HCT116 (cell line): ENCODE measurements around the gene KCNK5. TPM values are rescaled to one million over a fixed set of nuclear protein-coding genes. Genes with fewer than 3 reads are reported as not detected.

Source experiments
- ATAC-seq: fragments of 200-7000 bp; cut with Tn5 transposase; 2 replicates; pipeline ENCODE4 v1.9.1; 2020; ENCODE audit warnings: mild to moderate bottlenecking, moderate library complexity
- BruUV-seq: library from RNA; stranded (reverse); fragments of 400-500 nt; replicated peaks from 2 replicates; lab custom pipeline; 2021; lab: Mats Ljungman, UMichigan
- CTCF ChIA-PET: fragments of 300-600 bp; sonication (Branson Sonifier 250); formaldehyde crosslinking; loops from one replicate; lab custom pipeline; 2021; ENCODE audit warnings: antibody characterized with exemption; lab: Charles Lee
- POLR2A ChIA-PET: fragments of 300-600, 350-600 bp; sonication (Branson Sonifier 250); formaldehyde crosslinking; loops from one replicate; lab custom pipeline; 2021; ENCODE audit warnings: antibody characterized with exemption; lab: Charles Lee
- RAD21 ChIA-PET, 2 experiments: fragments of 300-600 bp; sonication (Branson Sonifier 250); formaldehyde crosslinking; loops; one replicate each; lab custom pipeline; 2023; ENCODE audit warnings: low total read pairs in 2 of 2; ENCODE audit not compliant: uncharacterized antibody in 2 of 2, unreplicated experiment in 2 of 2, low non-redundant PET in 1 of 2; lab: Charles Lee
- DNase-seq: peaks from one replicate; pipeline ENCODE4 v3.0.0-alpha.2; 2010; ENCODE audit warnings: low read depth, low spot score
- H2AFZ ChIP-seq: fragments of 200-600 bp; shearing (Covaris generic), sonication (generic); 2 replicates; pipeline ENCODE4 v1.6.1; 2017; ENCODE audit warnings: low read depth, mixed run types, mixed read lengths, antibody characterized with exemption, low read length; ENCODE audit not compliant: poor library complexity, severe bottlenecking
- H3K27ac ChIP-seq: 2 replicates; pipeline ENCODE4 v1.5.1; 2012; ENCODE audit warnings: low read depth, low read length
- H3K27me3 ChIP-seq: fragments of 200-600 bp; sonication (generic); 2 replicates; pipeline ENCODE4 v1.6.1; 2016; ENCODE audit warnings: mixed run types, low read length, mixed read lengths; ENCODE audit not compliant: insufficient read depth
- H3K36me3 ChIP-seq, 2 experiments: fragments of 200-500 bp in 1 of 2; fragments of 200-600 bp in 1 of 2; sonication (Bioruptor generic) in 1 of 2; sonication (generic) in 1 of 2; 2 replicates each; pipeline versions ENCODE4 v1.5.1 to v1.6.1; 2014 to 2016; ENCODE audit warnings: low read length in 2 of 2, inconsistent platforms in 1 of 2, mixed read lengths in 1 of 2, mixed run types in 1 of 2; ENCODE audit not compliant: insufficient read depth in 2 of 2, control insufficient read depth in 1 of 2
- H3K4me1 ChIP-seq, 2 experiments: fragments of 200-600 bp in 1 of 2; sonication (generic) in 1 of 2; 2 replicates each; pipeline versions ENCODE4 v1.5.1 to v1.6.1; 2012 to 2017; ENCODE audit warnings: low read length in 2 of 2, inconsistent platforms in 1 of 2, mild to moderate bottlenecking in 1 of 2, mixed read lengths in 1 of 2, mixed run types in 1 of 2, moderate library complexity in 1 of 2; ENCODE audit not compliant: insufficient read depth in 2 of 2, control insufficient read depth in 1 of 2
- H3K4me2 ChIP-seq: fragments of 200-600 bp; sonication (generic); 2 replicates; pipeline ENCODE4 v1.6.1; 2017; ENCODE audit warnings: mixed run types, low read length, mixed read lengths
- H3K4me3 ChIP-seq, 2 experiments: fragments of 200-600 bp in 1 of 2; sonication (generic) in 1 of 2; replicated peaks in 1 of 2; 2 replicates each; pipeline ENCODE4 v1.5.1; 2011 to 2016; ENCODE audit warnings: low read length in 2 of 2, control low read depth in 1 of 2, low read depth in 1 of 2, mild to moderate bottlenecking in 1 of 2, mixed read lengths in 1 of 2, mixed run types in 1 of 2
- H3K79me2 ChIP-seq: fragments of 200-600 bp; sonication (generic); 2 replicates; pipeline ENCODE4 v1.6.1; 2017; ENCODE audit warnings: mild to moderate bottlenecking, mixed run types, low read length, moderate library complexity, mixed read lengths; ENCODE audit not compliant: insufficient read depth
- H3K9ac ChIP-seq: fragments of 200-600 bp; sonication (generic); 2 replicates; pipeline ENCODE4 v1.6.1; 2016; ENCODE audit warnings: low read length, mixed read lengths
- H3K9me2 ChIP-seq: fragments of 200-600 bp; sonication (generic), shearing (Covaris generic); 2 replicates; pipeline ENCODE4 v1.6.1; 2017; ENCODE audit warnings: mixed run types, mild to moderate bottlenecking, moderate library complexity; ENCODE audit not compliant: insufficient read depth
- H3K9me3 ChIP-seq, 2 experiments: fragments of 200-500 bp in 1 of 2; fragments of 200-600 bp in 1 of 2; sonication (Bioruptor generic) in 1 of 2; sonication (generic) in 1 of 2; 2 replicates each; pipeline ENCODE4 v1.6.1; 2014 to 2017; ENCODE audit warnings: low read length in 2 of 2, mixed read lengths in 2 of 2, inconsistent platforms in 1 of 2, low read depth in 1 of 2, mild to moderate bottlenecking in 1 of 2, mixed run types in 1 of 2, moderate library complexity in 1 of 2; ENCODE audit not compliant: control insufficient read depth in 1 of 2, insufficient read depth in 1 of 2
- H4K20me1 ChIP-seq: fragments of 200-600 bp; sonication (generic), shearing (Covaris generic); 2 replicates; pipeline ENCODE4 v1.6.1; 2017; ENCODE audit warnings: mixed run types, mild to moderate bottlenecking, moderate library complexity; ENCODE audit not compliant: insufficient read depth
- CBX3 ChIP-seq: IDR thresholded peaks from 2 replicates; pipeline ENCODE4 v1.6.1; 2012; ENCODE audit warnings: low read depth
- ELF1 ChIP-seq: IDR thresholded peaks from 2 replicates; pipeline ENCODE4 v1.6.1; 2012; ENCODE audit warnings: low read depth, borderline replicate concordance
- EZH2 ChIP-seq: fragments of 200-600 bp; sonication (generic); IDR thresholded peaks from 2 replicates; pipeline ENCODE4 v1.6.1; 2017; ENCODE audit warnings: antibody characterized with exemption, mixed run types
- JUND ChIP-seq: IDR thresholded peaks from 2 replicates; pipeline ENCODE4 v1.6.1; 2012
- MAX ChIP-seq: IDR thresholded peaks from 2 replicates; pipeline ENCODE4 v1.6.1; 2012
- SP1 ChIP-seq: IDR thresholded peaks from 2 replicates; pipeline ENCODE4 v1.6.1; 2012; ENCODE audit warnings: low read depth
- TCF7L2 ChIP-seq: IDR thresholded peaks from 2 replicates; pipeline ENCODE4 v1.7.0; 2011; ENCODE audit warnings: borderline replicate concordance, inconsistent platforms; ENCODE audit not compliant: insufficient read depth, insufficient read length; ENCODE audit errors: extremely low read depth
- YY1 ChIP-seq: IDR thresholded peaks from 2 replicates; pipeline ENCODE4 v1.6.1; 2011; ENCODE audit warnings: low read length, low read depth, moderate library complexity, mild to moderate bottlenecking; ENCODE audit not compliant: insufficient replicate concordance; ENCODE audit errors: extremely low read depth
- ZBTB33 ChIP-seq: IDR thresholded peaks from 2 replicates; pipeline ENCODE4 v1.6.1; 2011; ENCODE audit warnings: mild to moderate bottlenecking, low read length, moderate library complexity; ENCODE audit not compliant: insufficient replicate concordance; ENCODE audit errors: extremely low read depth
- ZFX ChIP-seq: fragments of 450-650 bp; IDR thresholded peaks from 2 replicates; pipeline ENCODE4 v1.6.1; 2017
- intact Hi-C: fragments of 100-400 bp; cut with micrococcal nuclease; formaldehyde crosslinking; loops from 2 replicates; pipeline ENCODE4 v1.10.0; 2022
- total RNA-seq: library from RNA; stranded (reverse); gene quantifications from one replicate; pipeline ENCODE4 v1.2.1, GENCODE V29; 2021; ENCODE audit not compliant: unreplicated experiment
- TF ChIP-seq, protein P1 (sequence below): IDR thresholded peaks from 2 replicates; pipeline ENCODE4 v1.6.1; 2012; ENCODE audit warnings: low read depth

The KCNK5 gene
- total RNA-seq, 1 experiment from 2014 or later = 9.5 TPM

GRCh38 chr6:39208223-39208739, 21.0 kb downstream of the KCNK5 start:
- intact Hi-C loops = no loop called here
- DNase-seq (no peak), ATAC-seq (no peak)
- Histone ChIP-seq H3K27ac (no peak overlapping the region), H3K4me1 (peaks cover 30 to 59% of the 10 kb centered on the region in 2 experiments), H3K4me3 (no peak overlapping the region), H4K20me1 (no peaks in the 10 kb centered on the region), H3K9me2 (no peaks in the 10 kb centered on the region), H3K79me2 (peaks cover 79% of the 10 kb centered on the region), H3K27me3 (no peaks in the 10 kb centered on the region), H3K4me2 (no peak overlapping the region), H3K36me3 (no peaks in the 10 kb centered on the region), H3K9me3 (no peaks in the 10 kb centered on the region), H3K9ac (no peak overlapping the region), H2AFZ (no peak overlapping the region)
- ChIA-PET RAD21 (no interaction called here), CTCF (interaction anchor here (0.7 kb wide), 1 partner anchor 95 kb away, joined by 3 read pairs; no protein-coding TSS in a partner anchor), POLR2A (no interaction called here)
- no peak for TF ChIP-seq EZH2
- TF ChIP-seq CBX3 = no peak
- no peak for TF ChIP-seq TCF7L2
- no peak for TF ChIP-seq SP1
- no peak for TF ChIP-seq MAX
- TF ChIP-seq YY1 = no peak
- TF ChIP-seq ELF1 = no peak
- no peak for TF ChIP-seq ZFX
- TF ChIP-seq ZBTB33 = no peak
- no peak for TF ChIP-seq JUND
- TF ChIP-seq, protein P1, sequence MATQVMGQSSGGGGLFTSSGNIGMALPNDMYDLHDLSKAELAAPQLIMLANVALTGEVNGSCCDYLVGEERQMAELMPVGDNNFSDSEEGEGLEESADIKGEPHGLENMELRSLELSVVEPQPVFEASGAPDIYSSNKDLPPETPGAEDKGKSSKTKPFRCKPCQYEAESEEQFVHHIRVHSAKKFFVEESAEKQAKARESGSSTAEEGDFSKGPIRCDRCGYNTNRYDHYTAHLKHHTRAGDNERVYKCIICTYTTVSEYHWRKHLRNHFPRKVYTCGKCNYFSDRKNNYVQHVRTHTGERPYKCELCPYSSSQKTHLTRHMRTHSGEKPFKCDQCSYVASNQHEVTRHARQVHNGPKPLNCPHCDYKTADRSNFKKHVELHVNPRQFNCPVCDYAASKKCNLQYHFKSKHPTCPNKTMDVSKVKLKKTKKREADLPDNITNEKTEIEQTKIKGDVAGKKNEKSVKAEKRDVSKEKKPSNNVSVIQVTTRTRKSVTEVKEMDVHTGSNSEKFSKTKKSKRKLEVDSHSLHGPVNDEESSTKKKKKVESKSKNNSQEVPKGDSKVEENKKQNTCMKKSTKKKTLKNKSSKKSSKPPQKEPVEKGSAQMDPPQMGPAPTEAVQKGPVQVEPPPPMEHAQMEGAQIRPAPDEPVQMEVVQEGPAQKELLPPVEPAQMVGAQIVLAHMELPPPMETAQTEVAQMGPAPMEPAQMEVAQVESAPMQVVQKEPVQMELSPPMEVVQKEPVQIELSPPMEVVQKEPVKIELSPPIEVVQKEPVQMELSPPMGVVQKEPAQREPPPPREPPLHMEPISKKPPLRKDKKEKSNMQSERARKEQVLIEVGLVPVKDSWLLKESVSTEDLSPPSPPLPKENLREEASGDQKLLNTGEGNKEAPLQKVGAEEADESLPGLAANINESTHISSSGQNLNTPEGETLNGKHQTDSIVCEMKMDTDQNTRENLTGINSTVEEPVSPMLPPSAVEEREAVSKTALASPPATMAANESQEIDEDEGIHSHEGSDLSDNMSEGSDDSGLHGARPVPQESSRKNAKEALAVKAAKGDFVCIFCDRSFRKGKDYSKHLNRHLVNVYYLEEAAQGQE = no peak
- BruUV-seq = no TSS peak
